ENCODE results near the gene TARDBP.

GRCh38 chr1:11056504-11056903 lies 44.0 kb downstream of the TARDBP start:
- TF ChIP-seq CTCF (IDR thresholded peaks at IDR 0.05; ENCODE audit: low read length) (no peak), EZH2 (IDR thresholded peaks at IDR 0.05; ENCODE audit: borderline replicate concordance, low read length) (no peak)

Measured in OCI-LY1 (cell line).